ENCODE measurements around the gene ELP1. TPM values are rescaled to one million over a fixed set of nuclear protein-coding genes. Genes with fewer than 3 reads are reported as not detected.
"Not testable (repeated sequence)": the region's sequence is repeated elsewhere in the genome, so short reads cannot be mapped to it uniquely, and the experiment has no call there.

ELP1 gene
- total RNA-seq, 1 experiment from 2014 or later: 18.4 TPM

DNA sequence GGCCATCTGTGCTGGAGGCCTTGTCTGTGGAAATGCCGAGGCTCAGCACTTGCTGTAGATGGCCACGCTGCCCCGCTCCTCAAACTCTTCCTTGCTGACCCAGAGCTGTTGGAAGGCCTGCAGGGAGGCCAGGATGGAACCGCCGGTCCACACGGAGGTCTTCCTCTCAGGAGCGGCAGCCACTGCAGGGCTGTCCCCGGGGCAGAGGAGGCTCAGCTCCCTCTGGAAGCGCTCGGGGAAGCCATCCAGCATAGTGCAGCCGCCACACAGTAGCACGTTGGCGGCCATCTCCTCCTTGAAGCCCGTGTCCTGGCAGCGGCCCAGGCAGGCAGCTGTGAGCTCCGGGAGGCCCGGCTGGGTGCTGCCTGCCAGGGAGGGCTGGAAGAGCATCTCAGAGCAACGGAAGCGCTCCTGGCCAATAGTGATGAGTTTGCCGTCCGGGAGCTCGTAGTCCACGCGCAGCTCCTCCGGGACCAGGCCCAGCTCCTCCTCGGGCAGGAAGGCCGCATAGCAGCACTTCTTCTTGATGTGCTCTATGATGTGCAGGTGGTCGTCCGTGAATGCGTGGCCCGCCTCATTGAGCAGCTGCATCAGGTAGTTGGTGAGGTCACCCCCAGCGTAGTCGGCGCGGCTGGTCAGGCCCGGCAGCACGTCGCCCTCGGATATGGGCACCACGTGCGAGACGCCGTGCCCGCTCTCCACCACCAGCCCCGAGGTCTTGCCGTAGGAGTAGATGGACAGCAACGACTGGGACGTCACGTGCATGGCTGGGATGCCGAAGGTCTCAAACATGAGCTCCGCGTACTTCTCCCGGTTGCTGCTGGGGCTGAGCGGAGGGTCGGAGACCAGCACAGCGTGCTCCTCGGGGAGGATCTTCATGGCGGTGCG lies 79.0 kb downstream of the ELP1 start:
- DNase-seq (ENCODE audit: low spot score): no peak

- no peak for DNase-seq (ENCODE audit: low spot score)
Observed at GRCh38 chr9:108854094-108854493, 79.8 kb downstream of the ELP1 start.

- no peak for DNase-seq (ENCODE audit: low spot score)
Observed at GRCh38 chr9:108852079-108852478, 81.8 kb downstream of the ELP1 start.

DNA sequence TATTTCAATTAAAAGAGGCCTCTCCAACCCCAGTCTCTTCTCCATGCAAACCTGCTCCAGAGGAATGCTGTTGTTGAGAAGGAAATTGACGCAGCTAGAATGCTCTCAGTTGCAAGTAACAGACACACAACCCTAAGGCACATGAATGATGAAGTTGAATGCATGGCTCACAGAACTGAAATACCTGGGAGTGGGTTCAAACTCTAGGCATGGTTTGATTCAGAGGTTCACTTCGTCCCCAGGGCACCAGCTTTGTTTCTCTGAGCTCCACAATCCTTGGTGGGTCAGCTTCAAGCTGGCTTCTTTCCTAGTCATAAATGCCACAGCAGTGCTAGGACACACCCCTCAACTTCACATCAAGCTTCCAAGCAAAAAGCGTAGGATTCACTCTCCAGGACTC lies 82.8 kb downstream of the ELP1 start:
- DNase-seq (ENCODE audit: low spot score): no peak

GRCh38 chr9:108850293-108850897 lies 83.5 kb downstream of the ELP1 start:
- no peak for DNase-seq (ENCODE audit: low spot score)

DNA sequence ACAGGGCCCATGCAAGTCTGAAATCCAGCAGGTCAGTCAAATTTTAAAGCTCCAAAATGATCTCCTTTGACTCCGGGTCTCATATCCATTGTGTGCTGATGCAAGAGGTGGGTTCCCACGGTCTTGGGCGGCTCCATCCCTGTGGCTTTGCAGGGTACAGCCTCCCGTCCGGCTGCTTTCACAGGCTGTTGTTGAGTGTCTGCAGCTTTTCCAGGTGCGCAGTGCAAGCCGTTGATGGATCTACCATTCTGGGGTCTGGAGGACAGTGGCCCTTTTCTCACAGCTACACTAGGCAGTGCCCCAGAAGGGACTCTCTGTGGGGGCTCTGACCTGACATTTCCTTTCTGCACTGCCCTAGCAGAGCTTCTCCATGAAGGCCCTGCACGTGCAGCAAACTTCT lies 85.6 kb downstream of the ELP1 start:
- DNase-seq (ENCODE audit: low spot score): not testable (repeated sequence)

- DNase-seq (ENCODE audit: low spot score): no peak
Observed at GRCh38 chr9:108845947-108846346, 88.0 kb downstream of the ELP1 start.

- DNase-seq (ENCODE audit: low spot score): no peak
Observed at GRCh38 chr9:108845507-108845906, 88.4 kb downstream of the ELP1 start.

DNA sequence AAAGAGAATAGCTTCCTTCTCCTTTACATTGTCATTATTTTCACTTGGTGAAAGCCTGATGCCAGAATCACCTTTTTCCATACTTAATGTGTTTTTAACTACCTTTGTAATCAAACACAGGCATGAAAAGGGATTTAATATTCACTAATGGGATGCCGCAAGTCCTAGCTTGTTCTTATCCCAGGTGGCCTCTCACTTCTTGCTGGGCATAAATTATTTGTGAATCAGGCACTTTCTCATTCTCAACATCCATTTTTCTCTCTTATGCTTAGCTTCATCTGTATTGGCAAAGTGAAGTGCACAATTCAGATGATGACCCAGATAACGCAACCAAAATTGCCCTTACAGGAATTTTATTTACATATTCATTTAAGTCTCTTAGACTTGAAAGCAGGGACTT lies 89.1 kb downstream of the ELP1 start:
- DNase-seq (ENCODE audit: low spot score): no peak

- no peak for DNase-seq (ENCODE audit: low spot score)
Observed at GRCh38 chr9:108844391-108844790, 89.5 kb downstream of the ELP1 start.

GRCh38 chr9:108842610-108843295 lies 91.2 kb downstream of the ELP1 start:
- no peak for DNase-seq (ENCODE audit: low spot score)

- not testable (repeated sequence) for DNase-seq (ENCODE audit: low spot score)
Observed at GRCh38 chr9:108839561-108839960, 94.4 kb downstream of the ELP1 start.

- DNase-seq (ENCODE audit: low spot score): no peak
Observed at GRCh38 chr9:108838017-108838416, 95.9 kb downstream of the ELP1 start.

- no peak for DNase-seq (ENCODE audit: low spot score)
Observed at GRCh38 chr9:108837530-108837929, 96.4 kb downstream of the ELP1 start.

GRCh38 chr9:108836781-108837180 lies 97.1 kb downstream of the ELP1 start:
- no peak for DNase-seq (ENCODE audit: low spot score)

DNA sequence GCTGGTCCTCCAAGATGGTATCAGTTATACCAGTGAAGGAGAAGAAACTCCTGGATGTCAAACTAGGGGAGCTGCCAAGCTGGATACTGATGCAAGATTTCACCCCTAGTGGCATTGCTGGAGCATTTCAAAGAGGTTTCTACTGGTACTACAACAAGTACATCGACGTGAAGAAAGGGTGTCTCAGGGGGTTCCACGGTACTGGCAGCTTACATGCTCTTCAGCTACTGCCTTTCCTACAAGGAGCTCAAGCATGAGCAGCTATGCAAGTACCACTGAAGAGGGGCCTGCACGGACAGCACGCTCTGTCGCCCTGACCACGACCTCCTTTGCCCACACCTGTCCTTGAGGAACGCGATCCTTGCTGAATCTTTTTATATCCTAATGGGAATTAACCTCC lies 97.6 kb downstream of the ELP1 start:
- no peak for DNase-seq (ENCODE audit: low spot score)

GRCh38 chr9:108835831-108836230 lies 98.1 kb downstream of the ELP1 start:
- no peak for DNase-seq (ENCODE audit: low spot score)

GRCh38 chr9:108834959-108835665 lies 98.8 kb downstream of the ELP1 start:
- DNase-seq (ENCODE audit: low spot score): no peak

DNA sequence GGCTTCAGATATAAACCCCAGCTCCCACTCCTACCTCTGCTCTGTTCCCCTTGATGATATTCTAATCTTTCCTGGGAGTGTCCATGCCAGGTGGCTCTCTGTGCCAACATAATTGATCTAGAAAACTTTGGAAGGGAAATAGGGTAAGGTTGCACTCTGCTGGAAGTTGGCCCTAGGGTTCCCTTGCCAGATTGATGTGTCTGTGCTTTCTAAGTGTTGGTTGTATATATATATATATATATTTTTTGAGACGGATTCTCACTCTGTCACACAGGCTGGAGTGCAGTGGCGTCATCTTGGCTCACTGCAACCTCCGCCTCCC lies 101.8 kb downstream of the ELP1 start:
- no peak for DNase-seq (ENCODE audit: low spot score)

DNA sequence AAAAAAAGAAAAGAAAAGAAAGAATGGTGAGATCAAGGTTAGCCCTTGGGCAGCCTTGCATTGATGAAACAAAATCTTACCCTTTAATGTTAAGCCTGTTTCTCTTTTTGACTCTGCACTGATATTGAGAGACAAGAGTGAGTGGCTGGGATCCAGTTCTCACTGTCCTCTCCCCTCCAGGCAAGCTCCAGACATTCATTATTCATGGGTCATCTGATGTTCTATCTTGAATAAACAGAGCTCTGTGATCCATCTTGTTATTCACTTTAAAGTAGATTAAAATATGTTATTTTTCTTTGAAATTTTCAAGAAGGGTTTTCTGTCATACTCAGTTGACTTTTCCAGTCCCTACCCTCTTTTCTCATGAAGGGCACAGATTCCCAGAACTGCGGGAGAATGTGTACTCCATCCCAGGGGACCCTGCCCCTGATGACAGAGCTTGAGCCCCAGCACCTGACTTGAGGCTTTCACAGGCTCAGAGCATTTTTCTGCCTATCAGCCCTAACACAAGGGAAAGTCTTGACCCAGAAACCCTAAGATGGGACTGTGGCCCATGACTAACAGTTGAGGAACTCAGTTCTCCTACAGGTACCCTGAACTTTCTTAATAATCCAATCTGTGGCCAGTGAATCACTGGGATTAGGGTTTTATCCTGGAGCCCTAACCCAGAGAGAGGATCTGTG lies 102.3 kb downstream of the ELP1 start:
- no peak for DNase-seq (ENCODE audit: low spot score)

GRCh38 chr9:108830272-108830671 lies 103.7 kb downstream of the ELP1 start:
- DNase-seq (ENCODE audit: low spot score): no peak

GRCh38 chr9:108823829-108824228 lies 110.1 kb downstream of the ELP1 start:
- no peak for DNase-seq (ENCODE audit: low spot score)
